ENCODE results near the gene BMAL1. TPM values are rescaled to one million over a fixed set of nuclear protein-coding genes. Genes with fewer than 3 reads are reported as not detected.

The BMAL1 gene
- total and polyA plus RNA-seq, 2 donors (not counting 3 experiments of a cell fraction or from before 2014, with no cell fraction given), result 5.8 to 10.1 TPM

DNA sequence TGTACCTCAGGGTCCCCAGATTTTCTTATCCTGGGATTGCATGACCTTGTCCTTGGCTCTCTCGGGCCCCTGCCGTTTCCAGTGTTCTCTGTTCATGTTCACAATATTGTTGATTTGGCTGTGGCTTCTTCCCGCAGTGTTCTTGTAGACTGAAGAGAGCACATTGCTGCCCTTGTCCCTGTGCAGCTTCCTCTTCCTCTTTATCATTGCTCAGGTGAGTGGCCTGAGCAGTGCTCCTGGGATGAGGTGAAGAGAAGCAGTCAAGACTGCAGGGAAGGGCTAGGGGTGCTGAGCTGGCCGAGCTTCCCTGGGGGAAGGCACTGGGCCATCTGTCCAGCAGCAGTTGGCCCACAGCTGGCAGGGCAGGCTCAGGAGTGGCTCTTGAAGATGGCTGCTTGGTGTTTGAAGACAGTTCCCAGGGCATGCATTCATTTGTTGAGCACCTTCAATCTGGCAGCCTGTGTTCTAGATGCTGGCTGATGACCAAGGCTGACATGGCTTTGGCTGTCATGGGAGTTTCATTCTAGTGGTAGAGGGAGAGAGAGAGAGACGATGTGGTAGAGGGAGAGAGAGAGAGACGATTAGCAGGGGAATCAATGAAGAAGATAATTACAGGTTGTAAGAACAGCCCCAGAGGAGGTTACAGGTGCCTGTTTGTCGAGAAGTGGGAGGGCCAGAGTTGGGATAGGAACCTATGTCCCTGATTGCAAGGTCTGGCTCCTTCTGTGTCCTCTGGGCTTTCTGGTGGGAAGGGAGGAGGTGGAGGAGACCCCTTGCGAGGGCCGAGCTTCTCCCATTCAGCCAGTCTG is 17.4 kb downstream of the BMAL1 start:
- no peaks in the 10 kb centered on the region for H3K9me3 ChIP-seq (replicated peaks; ENCODE audit: control insufficient read depth, insufficient read depth, low read length)
- no peaks in the 10 kb centered on the region for H3K27me3 ChIP-seq (ENCODE audit: control insufficient read depth in 2 of 2, insufficient read depth in 2 of 2, low read length in 2 of 2)
- no peak for DNase-seq (ENCODE audit: low read depth, low spot score)
- no peaks in the 10 kb centered on the region for H3K36me3 ChIP-seq (ENCODE audit: control insufficient read depth in 2 of 2, extremely low read depth in 1 of 2, insufficient read depth in 2 of 2, low read length in 2 of 2)
- intact Hi-C loops (cut with micrococcal nuclease) (no loop called here), dilution Hi-C loops (cut with MboI; ENCODE audit: extremely low pct_ligation_motif_present, low sequenced_read_pairs) (no loop called here)
- no peak overlapping the region for H3K4me3 ChIP-seq (replicated peaks in 1 of 3; ENCODE audit: insufficient read depth in 1 of 3, low read depth in 1 of 3, low read length in 3 of 3)
- TF ChIP-seq JUN (IDR thresholded peaks at IDR 0.05; ENCODE audit: borderline replicate concordance, insufficient read depth, insufficient read length, low read depth), result no peak
- TF ChIP-seq, protein P1, sequence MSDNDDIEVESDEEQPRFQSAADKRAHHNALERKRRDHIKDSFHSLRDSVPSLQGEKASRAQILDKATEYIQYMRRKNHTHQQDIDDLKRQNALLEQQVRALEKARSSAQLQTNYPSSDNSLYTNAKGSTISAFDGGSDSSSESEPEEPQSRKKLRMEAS (IDR thresholded peaks at IDR 0.05; ENCODE audit: insufficient read depth, insufficient read length), result no peak
- TF ChIP-seq GATA2 (IDR thresholded peaks at IDR 0.05; ENCODE audit: insufficient read depth, insufficient read length, low read depth, low read length), result no peak
- TF ChIP-seq, protein P2, sequence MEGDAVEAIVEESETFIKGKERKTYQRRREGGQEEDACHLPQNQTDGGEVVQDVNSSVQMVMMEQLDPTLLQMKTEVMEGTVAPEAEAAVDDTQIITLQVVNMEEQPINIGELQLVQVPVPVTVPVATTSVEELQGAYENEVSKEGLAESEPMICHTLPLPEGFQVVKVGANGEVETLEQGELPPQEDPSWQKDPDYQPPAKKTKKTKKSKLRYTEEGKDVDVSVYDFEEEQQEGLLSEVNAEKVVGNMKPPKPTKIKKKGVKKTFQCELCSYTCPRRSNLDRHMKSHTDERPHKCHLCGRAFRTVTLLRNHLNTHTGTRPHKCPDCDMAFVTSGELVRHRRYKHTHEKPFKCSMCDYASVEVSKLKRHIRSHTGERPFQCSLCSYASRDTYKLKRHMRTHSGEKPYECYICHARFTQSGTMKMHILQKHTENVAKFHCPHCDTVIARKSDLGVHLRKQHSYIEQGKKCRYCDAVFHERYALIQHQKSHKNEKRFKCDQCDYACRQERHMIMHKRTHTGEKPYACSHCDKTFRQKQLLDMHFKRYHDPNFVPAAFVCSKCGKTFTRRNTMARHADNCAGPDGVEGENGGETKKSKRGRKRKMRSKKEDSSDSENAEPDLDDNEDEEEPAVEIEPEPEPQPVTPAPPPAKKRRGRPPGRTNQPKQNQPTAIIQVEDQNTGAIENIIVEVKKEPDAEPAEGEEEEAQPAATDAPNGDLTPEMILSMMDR (IDR thresholded peaks at IDR 0.05; ENCODE audit: extremely low read depth in 1 of 2, insufficient read depth in 1 of 2, low read depth in 1 of 2, low read length in 2 of 2), result no peak
- no peak for TF ChIP-seq EZH2 (IDR thresholded peaks at IDR 0.05; ENCODE audit: borderline replicate concordance, low read depth, low read length, severe bottlenecking)
- no peak for TF ChIP-seq MYC (IDR thresholded peaks at IDR 0.05; ENCODE audit: low read depth, low read length)
- no peak for TF ChIP-seq POLR2AphosphoS5 (IDR thresholded peaks at IDR 0.05; ENCODE audit: insufficient read depth, low read depth, low read length)
- no peak for TF ChIP-seq POLR2A (IDR thresholded peaks at IDR 0.05; ENCODE audit: low read depth, low read length)
- no peak for TF ChIP-seq FOS (IDR thresholded peaks at IDR 0.05; ENCODE audit: borderline replicate concordance, insufficient read depth, low read length)
- POLR2A ChIA-PET, result no interaction called here
- H4K20me1 ChIP-seq (replicated peaks; ENCODE audit: control insufficient read depth, extremely low read depth, insufficient read depth, low read length), result no peaks in the 10 kb centered on the region
- no peak overlapping the region for H2AFZ ChIP-seq (ENCODE audit: low read depth, low read length)
- FAIRE-seq, result no peak
- H3K27ac ChIP-seq (ENCODE audit: insufficient read depth, low read depth, low read length), result no peak overlapping the region
- H3K9ac ChIP-seq (replicated peaks; ENCODE audit: extremely low read depth, insufficient read depth, low read length), result no peak overlapping the region
- H3K79me2 ChIP-seq (ENCODE audit: control insufficient read depth, insufficient read depth, low read length), result no peaks in the 10 kb centered on the region
- BruUV-seq (replicated peaks), result no TSS peak
- H3K4me2 ChIP-seq (ENCODE audit: insufficient read depth, low read length), result no peak overlapping the region
- H3K4me1 ChIP-seq (ENCODE audit: control insufficient read depth, extremely low read depth, insufficient read depth, low read length), result no peaks in the 10 kb centered on the region
- H3K9me1 ChIP-seq (replicated peaks; ENCODE audit: control insufficient read depth, extremely low read depth, insufficient read depth, low read length), result no peaks in the 10 kb centered on the region
- CTCF ChIA-PET, result interaction anchor here (0.6 kb wide), 1 partner anchor 16 kb away, joined by 3 read pairs; no protein-coding TSS in a partner anchor
